Activated T-helper 1 cell treated with anti-CD3 and anti-CD28 coated beads, Interleukin-2, amount 50 U/mL, for 16 hours (primary cell): Measurements from ENCODE around the gene PKIG.

Experiments
- DNase-seq, 2 donors: peaks; one replicate each; pipeline ENCODE4 v3.0.0-alpha.2; 2020; ENCODE audit warnings: low read depth in 1 of 2, low spot score in 1 of 2

PKIG gene

DNA sequence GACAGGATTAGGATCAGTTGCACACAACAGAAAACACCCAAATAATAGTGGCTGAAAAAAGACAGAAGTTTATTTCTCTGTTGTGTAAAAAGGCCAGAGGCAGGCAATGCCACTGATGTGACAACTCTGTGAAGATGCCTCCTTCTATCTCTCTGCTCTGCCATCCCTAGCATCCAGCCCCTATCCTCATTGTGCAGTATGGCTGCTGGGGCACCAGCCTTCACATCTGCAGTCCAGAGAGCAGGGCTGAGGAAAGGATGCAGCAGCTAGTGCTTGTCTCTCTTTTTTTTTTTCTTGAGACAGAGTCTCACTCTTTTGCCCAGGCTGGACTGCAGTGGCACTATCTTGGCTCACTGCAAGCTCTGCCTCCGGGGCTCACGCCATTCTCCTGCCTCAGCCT is 75.5 kb downstream of the PKIG start:
- DNase-seq, result no peak

DNA sequence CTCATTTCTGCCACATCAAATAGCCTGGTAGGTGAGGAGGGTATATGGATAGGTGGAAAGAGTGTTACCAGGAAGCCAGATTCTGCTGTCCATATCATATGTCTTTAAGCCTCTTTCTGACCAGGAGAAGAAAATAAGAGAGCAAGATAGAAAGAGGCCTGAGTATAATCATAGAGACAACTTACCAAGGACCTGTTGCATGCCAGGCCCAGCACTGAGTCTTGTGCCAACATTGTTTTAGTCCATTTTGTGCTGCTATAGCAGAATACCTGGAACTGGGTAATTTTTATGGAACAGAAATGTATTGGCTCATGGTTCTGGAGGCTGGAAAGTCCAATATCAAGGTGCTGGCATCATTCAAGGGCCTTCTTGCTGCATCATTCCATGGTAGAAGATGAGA is 76.4 kb downstream of the PKIG start:
- no peak for DNase-seq

DNA sequence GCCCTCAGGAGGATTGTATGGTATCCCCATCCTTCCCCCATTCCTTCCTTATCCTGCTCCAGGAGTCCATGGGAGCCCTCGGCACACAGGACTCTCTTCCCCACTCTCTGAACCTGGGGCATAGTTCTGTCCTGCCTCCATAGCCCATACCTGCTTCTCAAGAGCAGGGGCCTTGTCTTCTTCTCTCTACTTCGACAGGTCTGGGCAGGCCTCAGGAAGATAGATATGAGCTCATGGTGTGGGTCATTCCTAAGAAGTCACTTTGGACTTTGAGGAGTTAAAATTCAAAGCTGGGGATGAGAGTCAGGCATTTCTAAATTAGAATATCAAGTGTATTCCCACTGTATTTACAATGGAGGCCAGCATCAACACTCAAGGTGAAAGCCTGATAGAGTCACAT is 77.6 kb downstream of the PKIG start:
- DNase-seq, result no peak

DNA sequence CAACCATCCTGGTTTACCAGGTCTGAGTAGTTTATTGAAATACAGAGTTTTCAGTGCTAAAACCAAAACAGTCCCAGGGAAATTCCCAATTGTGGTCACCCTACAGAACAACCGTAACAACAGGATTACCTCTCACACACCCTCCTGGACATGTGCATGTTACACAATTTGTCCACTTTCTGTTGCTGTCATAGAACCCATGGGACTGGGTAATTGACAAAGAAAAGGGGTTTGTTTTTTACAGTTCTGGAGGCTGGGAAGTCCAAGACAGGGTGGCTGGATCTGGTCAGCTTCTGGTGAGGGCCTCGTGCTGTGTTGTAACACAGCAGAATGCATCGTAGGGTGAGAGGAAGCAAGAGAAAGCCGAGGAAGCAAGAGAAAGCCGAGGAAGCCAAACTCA is 78.2 kb downstream of the PKIG start:
- DNase-seq, result no peak

DNA sequence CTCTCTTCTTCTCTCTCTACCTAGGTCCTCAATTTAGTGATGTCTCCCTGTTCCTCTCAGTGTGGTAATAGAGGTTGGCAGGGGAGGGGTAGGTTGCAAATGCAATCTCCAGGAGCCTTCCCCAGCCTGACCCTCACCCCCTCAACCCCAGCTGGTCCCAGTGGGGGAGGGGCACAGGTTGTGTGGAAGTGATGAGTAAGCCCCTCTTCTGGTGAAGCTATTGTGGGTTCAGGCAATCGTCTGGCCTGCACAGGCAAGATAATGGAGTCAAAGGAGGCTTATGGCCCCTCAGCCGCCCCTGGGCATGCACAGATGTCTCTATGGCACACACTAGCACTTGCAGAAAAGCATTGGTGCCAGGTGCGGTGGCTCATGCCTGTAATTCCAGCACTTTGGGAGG is 79.9 kb downstream of the PKIG start:
- DNase-seq, result no peak

DNA sequence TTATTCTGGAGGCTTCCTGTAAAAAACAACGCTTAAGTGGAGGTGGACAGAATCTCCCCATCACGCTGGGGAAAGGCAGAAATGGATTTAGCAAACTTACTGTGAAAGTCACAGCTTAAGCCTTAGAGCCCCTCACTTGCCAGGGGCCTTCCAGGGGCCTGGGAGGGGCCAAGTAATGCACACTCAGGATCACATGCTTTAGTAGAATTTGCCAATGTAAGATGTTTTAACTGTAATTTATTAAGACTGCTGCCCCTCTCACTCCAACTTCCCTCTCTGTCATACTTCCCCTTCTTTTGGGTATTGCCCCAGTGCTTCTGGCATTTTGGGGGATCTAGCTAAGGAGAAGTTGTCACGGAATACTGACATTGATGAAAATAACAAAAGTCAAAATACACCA is 81.8 kb downstream of the PKIG start:
- DNase-seq, result no peak

DNA sequence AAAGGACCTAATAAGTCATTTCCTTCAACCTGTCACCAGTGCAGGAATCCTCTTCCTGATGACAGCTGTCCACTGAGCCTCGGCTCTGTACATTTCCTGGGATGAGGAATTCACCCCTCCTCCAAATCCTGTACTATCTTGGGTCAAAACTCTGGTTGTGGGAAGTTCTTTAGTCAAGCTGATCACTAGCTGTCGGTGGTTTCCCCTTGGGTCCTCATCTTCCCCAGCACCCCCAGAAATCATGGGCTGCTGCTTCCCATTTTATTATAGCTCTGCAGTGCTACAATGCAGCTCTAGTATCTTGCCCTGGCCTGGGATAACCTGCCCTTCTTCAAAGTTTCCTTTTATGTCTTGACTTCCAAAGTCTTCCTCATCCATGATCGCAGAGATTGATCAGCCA is 83.7 kb downstream of the PKIG start:
- DNase-seq, result no peak
